Activated T-cell treated with anti-CD3 and anti-CD28 coated beads for 4 hours (primary cell): ENCODE measurements around the gene RAB11FIP3.

Experiments used
- DNase-seq: peaks from one replicate; pipeline ENCODE4 v3.0.0-alpha.2; 2020

The RAB11FIP3 gene

DNA sequence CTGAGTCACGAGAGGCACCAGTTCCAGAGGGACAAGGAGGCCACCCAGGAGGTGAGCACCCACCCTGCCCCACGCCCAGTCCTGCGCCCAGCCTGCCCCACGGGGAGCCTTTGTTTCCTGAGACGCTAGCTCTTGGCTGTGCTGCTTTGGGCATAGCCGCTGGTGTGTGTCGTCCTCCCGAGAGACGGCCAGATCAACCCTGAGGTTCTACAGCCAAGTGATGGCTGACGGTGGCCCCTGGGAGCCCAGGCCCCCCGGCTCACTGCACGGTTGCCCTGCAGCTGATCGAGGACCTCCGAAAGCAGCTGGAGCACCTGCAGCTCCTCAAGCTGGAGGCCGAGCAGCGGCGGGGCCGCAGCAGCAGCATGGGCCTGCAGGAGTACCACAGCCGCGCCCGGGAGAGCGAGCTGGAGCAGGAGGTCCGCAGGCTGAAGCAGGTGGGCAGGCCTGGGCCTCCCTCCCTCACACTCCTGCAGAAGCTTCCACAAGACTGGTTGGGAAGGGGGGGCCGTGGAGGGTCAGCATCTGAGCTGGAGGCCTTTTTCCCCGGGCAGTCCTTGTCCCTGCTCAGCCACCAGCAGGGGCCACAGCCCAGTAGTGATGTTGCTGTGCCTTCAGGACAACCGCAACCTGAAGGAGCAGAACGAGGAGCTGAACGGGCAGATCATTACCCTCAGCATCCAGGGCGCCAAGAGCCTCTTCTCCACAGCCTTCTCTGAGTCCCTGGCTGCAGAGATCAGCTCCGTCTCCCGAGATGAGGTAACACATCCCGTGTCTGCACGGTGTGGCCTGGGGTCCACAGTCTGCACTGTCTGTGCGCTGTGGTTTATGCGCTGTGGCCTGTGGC lies 94.6 kb downstream of the RAB11FIP3 start:
- no peak for DNase-seq

DNA sequence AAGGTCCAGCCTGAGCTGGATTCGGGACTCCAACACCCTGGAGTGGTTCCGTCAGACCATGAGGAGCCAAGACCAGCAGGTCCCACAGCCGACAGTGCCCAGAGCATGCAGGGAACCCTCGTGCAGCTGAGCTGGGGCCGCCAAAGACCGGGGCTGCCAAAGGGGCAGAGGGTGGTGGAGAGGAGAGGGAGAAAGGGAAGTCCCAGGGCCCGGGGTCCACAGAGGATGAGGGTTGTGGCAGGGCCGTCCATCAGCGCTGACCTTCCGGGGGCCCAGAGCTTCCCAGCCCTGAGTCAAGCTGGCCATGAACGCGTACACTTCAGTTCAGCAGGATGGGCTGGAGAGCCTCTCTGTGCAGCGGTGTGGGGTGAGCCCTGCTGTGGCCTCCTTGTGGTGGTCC lies 95.4 kb downstream of the RAB11FIP3 start:
- no peak for DNase-seq

DNA sequence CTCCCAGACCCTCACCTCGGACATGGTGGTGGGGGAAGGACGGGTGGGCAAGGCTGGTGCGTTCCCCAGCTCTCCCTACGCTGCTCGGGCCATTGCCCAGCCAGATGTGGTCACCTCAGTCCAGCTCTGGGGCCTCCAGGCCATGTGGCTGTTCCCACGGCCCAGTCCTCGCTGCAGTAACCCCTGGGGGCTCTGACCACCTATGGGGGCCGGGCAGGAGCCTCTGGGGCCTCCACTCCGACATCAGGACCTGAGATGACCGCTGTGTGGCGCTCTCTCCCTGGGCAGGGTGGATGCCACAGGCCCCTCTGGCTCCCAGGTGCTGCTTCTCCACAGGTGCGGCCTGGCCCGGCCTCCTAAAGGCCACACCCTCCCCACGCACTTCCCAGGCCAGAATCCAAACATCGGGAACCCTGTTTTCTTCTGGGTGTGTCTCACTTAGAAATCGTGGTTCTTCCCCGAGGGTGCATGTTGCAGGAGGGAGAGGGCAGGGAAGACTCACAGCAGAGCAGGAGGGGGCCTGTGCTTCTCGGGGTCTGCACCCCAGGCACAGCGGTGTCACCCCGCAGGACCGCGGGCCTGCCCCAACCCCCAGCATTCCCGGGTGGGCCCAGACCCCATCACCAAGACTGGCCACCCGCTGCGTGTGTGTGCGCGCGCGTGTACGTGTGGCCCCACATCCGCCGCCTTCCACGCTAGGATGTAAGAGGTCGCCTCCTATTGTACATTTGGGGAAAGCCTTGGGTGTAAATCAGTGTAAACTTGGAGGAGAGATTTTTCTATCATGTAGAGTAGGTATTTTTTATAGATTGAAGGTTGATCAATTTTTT lies 96.1 kb downstream of the RAB11FIP3 start:
- DNase-seq, result no peak

DNA sequence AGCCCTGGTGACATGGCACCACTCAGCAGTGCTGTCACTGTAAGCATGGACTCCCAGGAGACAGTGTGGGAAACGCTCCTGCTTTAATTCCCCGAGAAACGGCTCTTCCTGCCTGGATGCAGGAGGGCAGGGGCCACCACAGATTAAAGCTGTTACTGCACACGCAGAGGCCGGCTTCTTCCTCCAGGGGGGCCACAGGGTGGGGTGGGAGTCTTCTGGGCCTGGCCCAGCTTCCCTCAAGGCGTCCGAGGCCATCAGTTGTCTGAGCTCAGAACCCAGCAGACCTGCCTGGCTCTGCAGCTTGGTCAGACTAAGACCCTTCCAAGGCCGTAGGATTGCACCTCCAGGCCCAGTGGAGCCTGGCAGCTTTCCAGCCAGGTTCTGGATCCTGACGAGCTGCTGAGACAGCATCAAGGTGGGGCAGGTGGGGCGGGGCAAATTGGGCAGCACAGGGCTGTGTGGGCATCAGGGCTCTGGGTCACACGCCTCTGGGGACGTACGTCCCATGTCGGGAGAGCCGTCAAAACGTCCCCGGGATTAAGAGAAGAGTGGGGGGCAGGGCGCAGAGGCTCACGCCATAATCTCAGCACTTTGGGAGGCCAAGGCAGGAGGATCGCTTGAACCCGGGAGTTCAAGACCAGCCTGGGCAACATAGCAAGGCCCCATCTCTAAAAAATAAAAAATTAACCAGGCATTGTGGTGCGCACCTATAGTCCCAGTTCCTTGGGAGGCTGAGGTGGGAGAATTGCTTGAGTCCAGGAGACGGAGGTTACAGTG lies 97.1 kb downstream of the RAB11FIP3 start:
- DNase-seq, result no peak

DNA sequence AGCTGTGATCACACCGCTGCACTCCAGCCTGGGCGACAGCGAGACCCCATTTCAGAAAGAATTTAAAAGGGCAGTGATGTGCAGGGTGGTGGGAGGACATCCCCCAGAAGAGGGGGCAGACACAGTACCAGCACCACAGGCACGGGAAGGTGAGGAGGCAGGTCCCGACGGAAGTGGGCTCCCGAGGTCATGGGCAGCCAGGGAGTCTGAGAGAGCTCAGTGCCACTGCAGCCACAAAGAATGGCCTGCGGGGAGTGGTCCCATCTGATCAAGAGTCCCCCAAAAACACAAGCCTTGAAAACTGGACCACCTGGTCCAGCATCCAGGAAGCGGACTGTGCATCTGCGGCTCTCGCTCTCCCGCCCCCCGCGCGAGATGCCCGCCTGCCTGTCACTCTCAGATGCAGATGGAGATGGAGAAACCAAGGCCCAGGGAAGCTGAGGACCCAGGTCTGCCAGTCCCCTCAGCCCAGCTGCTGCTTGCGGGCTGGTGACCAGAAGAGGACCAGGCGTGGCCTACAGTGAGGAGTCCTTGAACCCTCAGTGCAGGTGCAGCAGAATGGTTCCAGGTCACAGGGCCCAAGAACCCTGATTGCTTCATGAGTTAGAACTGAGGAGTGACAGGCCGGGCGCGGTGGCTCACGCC lies 97.8 kb downstream of the RAB11FIP3 start:
- DNase-seq, result no peak

DNA sequence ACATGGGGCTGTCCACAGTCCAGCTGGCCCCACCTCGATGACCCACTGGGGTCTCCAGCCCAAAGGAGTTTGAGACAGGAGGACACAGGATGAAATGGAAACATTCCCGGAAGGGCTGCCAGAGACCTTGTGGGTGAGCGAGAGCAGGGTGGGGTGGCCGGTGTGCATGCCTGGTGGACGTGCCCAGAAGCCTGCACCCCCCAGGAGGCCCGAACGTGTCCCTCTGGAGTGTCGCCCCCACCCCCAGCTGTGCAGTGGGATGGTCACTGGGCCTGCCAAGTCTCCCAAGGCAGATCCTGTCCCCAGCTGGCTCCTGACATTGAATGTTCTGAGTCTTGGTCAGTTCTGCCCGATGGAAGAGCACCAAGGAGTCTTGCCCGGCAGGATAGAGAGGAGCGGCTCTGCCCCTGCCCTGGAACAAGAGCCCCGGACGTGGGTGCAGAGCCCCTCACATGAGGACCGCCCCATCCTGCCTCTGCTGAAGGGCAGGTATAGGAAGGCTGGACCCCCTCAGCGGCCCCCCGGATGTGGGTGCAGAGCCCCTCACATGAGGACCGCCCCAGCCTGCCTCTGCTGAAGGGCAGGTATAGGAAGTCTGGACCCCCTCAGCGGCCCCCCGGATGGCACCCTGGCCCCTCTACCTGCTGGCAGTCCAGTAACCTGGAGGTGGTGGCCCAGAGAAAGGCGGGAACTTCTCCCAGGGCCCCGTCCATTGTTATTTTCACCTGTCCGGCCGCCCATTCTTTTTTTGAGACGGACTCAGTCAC lies 99.0 kb downstream of the RAB11FIP3 start:
- DNase-seq, result no peak

DNA sequence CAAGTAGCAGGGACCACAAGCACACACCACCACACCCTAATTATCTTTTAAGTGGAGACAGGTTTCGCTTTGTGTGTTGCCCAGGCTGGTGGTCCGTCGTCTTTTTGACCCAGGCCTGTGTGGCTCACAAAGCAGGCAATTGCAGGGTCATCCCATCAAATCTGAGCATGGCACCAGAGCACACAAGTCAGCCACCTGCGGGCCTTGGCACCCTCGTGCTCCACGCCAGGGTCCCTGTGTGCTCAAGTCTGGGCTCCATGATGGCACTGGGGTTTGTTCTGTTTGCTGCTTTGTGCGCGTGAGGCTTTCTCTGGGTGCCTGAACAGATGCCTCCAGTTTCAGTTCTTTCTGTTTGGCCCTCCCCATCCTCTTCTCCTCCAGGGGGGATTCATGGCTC lies 99.7 kb downstream of the RAB11FIP3 start:
- DNase-seq, result no peak

DNA sequence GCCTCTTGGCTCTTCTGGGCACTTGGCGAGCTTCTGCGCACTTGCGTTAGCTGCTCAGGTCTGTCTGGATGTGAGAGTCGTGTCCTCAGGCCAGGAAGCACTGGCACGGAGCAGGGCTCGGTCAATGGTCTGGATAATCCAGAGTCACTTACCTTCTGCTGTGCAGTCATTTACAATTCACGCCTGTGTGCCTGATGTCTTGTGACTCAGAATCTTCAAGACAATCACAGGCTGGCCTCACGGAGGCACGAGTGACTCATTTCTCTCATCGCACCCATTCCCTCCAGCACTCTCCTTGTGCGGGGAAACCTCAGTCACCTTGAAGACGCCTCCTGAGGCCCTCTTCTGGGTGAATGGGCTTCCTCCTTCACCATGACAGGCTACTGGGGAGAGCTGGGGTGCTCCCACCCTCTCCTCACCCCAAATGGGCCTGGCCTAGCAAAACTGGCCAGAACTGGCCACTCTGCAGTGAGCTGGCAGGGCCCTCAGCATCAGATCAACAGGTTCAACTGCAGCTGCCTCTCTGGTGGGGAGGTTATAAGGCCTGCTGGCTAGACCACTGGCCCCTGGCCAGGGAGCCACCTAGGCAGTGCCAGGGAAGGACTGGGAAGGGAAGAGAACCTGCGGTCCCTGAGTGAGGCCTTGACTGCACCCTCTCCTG lies 100.2 kb downstream of the RAB11FIP3 start:
- peak; percentile 61 for DNase-seq

DNA sequence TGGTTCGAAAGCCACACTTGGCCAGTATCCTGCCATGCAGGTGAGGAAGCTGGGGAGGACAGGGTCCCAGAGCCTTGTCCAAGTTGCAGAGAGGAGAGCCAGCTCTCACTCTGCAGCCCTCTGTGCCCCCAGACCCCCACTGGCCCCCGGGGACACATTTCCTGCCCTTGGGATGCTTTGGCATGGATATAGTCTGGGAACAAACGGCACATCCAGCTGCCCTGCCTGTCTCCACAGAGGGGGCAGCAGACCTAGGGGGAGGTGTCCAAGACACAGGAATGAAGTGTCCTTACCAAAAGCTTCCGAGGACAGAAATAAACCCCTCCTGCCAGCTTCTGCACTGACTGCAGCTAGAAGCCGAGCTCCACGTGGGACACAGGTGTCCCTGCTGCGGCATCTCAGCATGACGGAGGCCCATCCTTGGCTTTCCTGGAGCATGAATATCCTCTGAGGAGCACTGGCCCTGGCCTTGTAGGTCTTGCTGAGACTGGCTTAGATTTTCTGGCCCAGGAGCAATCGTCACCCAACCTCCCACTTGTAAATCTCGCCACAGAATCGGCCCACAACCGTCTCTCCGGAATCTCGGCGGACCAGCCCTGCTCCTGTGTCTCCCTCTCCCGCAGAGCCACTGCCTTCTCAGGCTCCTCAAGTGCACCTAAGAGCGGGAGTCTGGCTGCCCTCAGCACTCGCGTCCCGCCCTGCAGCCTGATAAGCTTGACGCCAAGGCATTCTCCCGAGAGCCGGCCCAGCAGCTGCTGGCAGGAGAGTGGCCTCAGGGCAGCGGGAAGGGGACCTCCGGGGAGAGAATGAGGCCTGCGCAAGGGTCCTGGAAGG lies 100.9 kb downstream of the RAB11FIP3 start:
- no peak for DNase-seq

DNA sequence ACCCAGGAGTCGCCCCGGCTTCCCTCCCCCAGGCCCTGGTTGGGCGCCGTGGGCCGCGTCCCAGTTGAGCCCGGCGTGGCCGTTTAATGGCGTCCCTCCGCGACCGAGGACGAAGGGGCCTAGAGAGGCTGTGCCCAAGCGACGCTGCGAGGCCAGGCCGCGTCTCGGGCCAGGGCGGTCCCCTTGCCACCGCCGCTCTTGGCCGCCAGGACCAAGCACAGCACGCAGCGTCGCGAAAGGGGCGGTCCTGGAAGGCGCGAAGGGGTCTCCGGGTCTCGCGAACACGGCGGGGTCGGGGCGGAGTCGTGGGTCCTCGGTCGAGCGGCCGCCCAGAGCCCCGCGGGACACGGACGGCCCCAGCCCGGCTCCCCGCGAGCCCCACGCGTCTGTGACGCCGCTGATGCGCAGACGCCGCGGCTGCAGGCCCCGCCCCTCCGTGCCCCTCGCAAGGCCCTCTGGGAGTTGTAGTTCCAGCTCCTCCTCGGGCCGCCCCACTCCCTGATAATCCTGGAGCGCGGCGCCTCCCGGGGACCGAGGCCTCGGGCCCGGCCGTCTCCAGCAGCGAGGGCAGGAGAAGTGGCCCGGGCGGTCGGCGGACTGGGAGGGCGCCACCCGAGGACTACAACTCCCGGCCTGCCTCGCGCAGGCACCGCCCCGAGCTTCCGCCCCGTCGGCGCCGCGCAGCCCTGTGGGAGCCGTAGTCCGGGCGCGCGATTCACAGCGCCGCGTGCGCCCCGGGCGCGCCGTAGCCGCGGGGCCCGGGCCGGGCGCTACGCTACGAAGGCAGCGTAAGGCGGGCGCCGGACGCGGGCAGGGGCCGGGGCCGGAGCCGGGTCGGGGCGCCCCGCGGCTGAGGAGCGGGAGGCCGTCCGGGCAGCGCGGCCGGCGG lies 101.8 kb downstream of the RAB11FIP3 start, which contains the start of gene CAPN15:
Gene CAPN15 (plus strand): TSS at position 698 of the 889 bp plus-strand sequence. CDS start 19,127 bp downstream, outside the sequence.
- DNase-seq, result peak; percentile 74

DNA sequence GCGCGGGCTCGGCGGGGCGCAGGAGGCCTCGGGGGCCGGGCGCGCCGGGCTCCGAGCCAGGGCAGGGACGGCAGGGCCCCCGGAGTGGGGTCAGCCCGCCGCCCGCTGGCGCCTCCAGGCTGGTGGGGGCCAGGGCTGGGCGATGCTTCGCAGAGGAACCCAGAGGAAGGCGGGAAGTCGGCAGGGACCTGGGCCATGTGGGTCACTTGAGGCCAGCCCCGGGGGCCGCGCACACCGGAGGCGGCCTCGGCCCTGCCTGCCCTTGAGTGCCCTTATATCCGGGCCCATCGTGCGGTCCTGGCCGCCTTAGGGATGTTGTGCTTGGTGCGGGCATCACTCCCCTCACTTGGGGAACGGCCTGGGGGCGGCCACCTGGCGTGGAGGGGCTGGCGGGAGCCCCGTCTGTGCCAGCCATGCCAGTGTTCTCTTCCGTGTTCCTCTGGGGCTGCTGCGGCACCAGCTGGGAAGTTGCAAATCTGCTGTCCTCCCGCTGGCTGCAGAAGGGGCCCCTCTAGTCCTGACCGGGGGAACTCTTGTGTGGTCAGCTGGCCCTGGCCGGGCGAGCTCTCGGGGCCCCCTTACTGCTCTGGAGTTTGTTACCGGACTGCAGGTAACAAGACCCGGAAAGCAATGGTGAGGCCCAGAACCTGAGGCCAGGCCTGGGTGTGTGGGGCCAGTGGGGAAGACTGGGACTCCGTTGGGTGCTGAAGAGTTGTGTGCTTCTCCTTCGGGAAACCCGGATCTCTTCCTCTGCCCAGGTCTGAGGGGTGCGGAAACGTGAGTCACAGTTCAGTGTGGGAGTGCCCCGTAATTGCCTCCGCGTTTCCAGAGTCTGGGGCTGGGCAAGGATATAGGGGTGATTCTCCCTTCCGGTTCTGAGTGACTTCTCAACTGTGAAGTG lies 102.9 kb downstream of the RAB11FIP3 start:
- peak; percentile 26 for DNase-seq

DNA sequence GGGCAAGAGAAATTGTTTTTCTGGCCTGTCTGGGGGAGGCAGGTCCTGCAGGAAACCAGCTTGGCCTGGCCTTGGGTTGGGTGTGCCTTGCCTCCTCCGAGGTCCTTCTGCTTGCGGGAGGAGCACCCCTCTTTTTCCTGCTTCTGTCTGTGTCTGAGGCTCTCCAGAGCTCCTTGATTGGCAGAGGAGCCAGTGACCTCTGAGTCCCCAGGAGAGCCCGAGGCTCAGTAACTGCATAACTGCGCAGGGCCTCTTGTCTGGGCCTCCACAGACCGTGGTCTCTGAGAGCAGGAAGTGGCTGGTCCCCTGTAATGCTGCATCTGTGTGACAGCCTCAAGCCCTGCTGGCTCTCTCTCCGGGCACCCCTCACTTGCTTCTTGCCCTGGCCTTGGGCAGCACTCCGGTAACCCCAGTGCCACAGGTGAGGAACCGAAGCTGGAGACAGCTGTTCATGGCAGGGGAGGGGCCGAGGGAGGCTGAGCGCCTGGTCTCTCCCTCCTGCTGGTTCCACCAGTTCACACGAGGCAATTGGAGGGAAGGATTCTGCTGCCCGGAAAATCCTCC lies 103.6 kb downstream of the RAB11FIP3 start:
- no peak for DNase-seq

DNA sequence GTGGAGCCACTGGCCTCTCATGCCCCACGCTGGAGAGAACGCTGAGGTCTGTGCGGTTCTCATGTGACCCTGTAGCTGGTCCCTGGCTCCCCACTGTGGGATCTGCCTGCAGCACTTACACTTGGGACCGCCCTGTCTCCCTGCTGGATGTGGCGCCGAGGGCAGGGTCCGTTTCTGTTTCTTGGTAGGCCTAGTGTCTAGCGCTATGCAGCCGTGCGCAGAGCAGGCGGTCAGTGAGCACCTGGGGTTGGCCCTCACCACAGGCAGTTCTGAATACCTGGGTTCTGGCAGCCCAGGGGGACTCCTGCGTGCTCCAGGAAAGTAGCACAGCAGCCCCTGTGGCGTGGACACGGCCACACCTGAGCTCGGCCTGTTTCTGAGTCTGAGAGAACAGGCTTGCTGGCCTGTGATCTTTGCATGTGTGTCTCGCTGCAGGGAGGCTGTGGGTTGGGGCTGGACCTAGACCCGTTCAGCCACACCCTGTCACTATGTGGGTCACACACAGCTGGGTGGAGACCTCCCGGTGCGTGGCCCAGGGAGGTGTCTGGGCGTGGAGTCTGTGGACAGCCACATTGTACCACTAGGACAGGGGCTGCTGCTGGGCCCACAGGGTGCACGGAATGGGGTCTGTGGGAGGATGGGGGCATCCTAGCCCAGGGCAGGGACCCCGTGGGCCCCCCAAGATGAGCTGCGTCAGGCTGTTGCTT lies 104.8 kb downstream of the RAB11FIP3 start:
- no peak for DNase-seq

DNA sequence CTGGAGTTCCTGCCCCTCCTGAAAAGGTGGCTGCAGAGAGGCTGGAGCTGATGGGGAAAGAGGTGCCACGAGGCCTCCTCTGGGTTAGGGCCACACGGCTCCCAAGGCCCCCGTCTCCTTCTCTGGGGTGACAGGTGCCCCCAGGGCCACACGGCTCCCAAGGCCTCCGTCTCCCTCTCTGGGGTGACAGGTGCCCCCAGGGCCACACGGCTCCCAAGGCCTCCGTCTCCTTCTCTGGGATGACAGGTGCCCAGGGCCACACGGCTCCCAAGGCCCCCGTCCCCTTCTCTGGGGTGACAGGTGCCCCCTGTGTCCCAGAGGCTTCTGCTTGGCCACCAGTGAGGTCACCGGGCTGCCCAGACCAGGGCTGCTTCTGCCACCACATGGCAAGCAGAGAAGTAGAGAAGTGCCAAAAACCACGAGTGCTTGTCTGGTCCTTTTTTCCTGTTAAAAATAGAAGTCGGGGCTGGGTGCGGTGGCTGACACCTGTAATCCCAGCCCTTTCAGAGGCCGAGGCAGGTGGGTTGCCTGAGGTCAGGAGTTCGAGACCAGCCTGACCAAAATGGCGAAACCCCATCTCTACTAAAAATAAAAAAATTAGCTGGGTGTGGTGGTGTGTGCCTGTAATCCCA lies 106.2 kb downstream of the RAB11FIP3 start:
- DNase-seq, result no peak

DNA sequence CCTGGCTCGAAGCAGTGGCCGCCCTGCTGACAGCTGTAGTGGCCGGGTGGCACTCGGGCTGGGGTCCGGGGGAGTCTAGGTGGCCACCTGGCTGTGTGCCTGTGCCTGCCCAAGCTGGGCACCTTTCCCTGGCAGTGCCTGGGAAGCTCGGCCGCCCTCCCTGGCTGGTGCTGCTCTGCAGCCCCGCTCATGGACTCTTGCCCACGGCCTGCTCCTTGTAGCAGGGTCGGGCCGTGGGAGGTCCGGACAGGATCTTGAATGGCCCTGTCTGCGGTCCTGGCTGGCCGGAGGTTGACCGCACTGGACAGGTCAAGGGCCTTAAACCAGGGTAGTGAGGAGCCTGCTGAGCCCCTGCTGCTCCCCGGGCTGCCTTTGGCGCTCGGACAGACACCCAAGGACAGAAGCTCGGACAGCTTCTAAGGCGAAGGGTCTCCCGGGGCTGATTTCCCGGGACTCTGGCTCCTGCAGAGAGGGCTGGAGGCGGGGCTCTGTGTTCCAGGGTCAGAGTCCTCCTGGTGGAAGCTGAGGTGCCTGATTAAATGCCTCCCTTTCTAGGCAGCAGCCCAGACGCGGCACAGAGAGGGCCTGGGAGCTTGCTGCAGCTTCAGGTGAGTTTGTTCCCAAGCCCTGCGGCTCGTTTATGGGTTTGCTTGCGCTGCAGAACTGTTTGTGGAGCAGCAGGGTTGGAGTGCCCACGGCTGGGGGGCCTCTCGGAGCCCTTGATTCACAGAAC lies 108.1 kb downstream of the RAB11FIP3 start:
- no peak for DNase-seq

DNA sequence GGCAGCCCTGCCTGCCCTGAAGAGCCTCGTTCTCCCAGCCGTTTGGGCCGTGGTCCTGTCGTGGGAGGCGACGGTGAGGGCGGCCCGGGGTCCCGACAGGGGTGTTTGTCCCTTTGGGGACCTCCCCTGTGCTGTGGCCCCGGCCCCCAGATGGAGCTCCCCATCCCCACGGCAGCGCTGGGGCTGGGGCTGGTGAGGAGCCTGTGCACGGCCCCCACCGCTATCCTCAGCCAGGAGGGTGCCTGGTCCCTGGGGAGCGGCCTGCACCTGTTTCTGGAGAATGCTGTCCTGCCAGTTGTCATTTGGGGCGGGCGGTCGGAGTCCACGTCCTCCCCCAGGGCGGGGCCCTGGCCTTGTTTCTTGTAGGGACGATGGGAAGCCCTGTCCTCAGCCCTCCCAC lies 108.7 kb downstream of the RAB11FIP3 start:
- DNase-seq, result no peak
